Measurements from ENCODE around the gene SFTA2. TPM values are rescaled to one million over a fixed set of nuclear protein-coding genes. Genes with fewer than 3 reads are reported as not detected.
"Not testable (repeated sequence)": the region's sequence is repeated elsewhere in the genome, so short reads cannot be mapped to it uniquely, and the experiment has no call there.

Gene SFTA2
- total RNA-seq, 1 experiment from 2014 or later: not detected

GRCh38 chr6:30913721-30914075 is 18.3 kb downstream of the SFTA2 start:
- DNase-seq (ENCODE audit: low read depth): no peak

GRCh38 chr6:30912746-30913520 is 19.0 kb downstream of the SFTA2 start:
- no peak for DNase-seq (ENCODE audit: low read depth)

- DNase-seq (ENCODE audit: low read depth): not testable (repeated sequence)
These were observed 21.5 kb downstream of the SFTA2 start for GRCh38 chr6:30910473-30910872.

- DNase-seq (ENCODE audit: low read depth): no peak
These were observed 23.3 kb downstream of the SFTA2 start for GRCh38 chr6:30908700-30909099.

DNA sequence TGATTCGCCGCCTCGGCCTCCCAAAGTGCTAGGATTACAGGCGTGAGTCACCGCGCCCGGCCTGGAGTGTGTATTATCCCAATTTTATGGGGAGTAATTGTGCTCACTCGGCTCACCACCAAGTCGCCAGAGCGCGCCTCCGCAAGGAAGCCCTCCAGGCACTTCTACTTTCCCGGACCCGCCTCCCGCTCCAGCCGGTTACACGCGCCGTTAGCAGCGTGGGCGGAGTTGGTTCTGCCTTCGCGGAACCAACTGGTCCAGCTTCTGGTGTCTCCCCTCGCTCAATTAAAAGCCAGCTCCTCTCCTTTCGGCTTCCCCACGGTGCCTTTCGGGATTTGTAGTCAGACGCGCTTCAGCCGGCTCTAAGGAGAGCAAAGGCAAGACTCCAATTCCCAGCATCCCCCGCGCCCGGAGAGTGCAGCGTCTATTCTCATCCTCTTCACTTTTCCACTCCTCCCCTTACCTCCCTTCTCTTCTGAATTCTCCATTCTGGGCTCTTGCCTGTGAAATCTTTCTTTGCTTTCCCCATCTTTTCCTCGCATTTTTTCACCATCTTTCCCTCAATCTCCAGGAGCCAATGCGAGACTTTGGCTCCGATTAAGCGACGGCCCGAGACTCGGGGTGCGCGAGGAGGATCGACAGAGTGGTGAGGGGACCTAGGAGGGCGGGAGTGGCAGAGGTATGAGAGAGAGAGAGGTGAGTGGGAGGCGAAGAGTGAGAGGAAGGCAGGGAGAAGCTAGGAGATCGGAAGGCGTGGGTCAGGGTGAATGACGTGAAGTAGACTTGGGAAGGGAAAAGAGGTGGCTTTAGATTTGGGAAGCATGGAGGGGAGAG is 24.0 kb downstream of the SFTA2 start, which contains the start of gene GTF2H4:
TSS of gene GTF2H4 (plus strand) at position 450 of the 834 bp plus-strand sequence.
- DNase-seq (ENCODE audit: low read depth): peak; percentile 100

DNA sequence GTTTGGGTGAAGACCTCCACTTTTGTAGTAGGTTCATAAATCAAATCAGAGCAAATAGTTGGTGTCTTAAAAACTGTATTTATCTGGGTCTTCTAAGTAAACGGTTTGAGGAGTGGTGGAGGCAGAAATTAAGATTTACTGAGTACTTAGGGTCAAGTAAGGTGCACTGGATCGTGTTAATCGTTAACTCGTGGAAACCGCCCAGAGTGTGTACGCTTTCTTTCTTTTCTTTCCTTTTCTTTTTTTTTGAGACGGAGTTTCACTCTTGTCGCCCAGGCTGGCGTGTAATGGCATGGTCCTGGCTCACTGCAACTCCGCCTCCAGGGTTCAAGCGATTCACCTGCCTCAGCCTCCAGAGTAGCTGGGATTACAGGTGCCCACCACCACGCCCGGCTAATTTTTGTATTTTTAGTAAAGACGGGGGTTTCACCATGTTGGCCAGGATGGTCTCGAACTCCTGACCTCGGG is 24.6 kb downstream of the SFTA2 start:
- not testable (repeated sequence) for DNase-seq (ENCODE audit: low read depth)

DNA sequence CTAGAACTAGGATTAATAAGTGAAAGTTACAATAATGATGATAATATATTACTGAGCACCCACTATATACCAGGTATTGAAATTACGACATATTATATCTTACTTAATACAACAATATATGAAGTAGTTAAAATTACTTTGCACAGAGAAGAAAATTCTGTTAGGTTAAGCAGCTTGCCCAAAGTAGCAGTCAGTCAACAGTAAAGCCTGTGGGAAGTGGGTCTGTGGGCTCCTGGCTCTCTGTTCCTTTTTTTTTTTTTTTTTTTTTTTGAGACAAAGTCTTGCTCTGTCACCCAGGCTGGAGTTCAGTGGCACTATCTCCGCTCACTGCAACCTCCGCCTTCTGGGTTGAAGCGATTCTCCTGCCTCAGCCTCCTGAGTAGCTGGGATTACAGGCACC is 28.7 kb downstream of the SFTA2 start:
- no peak for DNase-seq (ENCODE audit: low read depth)

GRCh38 chr6:30902709-30903108 is 29.3 kb downstream of the SFTA2 start:
- DNase-seq (ENCODE audit: low read depth): no peak

GRCh38 chr6:30902196-30902595 is 29.8 kb downstream of the SFTA2 start:
- not testable (repeated sequence) for DNase-seq (ENCODE audit: low read depth)

DNA sequence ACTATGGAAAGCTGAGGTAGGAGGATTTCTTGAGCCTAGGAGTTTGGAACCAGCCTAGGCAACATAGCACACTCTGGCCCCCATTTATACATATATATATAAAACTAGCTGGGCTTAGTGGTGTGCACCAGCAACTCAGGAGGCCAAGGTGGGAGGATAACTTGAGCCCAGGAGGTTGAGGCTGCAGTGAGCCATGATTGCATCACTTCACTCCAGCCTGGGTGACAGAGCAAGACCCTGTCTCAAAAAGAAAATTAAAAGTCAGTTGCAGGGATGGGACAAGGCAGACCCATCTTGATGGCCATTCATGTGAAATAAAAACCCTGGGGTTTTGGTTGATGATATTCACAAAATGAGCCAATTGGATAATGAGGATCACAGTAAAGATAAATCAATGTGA is 30.5 kb downstream of the SFTA2 start:
- no peak for DNase-seq (ENCODE audit: low read depth)

DNA sequence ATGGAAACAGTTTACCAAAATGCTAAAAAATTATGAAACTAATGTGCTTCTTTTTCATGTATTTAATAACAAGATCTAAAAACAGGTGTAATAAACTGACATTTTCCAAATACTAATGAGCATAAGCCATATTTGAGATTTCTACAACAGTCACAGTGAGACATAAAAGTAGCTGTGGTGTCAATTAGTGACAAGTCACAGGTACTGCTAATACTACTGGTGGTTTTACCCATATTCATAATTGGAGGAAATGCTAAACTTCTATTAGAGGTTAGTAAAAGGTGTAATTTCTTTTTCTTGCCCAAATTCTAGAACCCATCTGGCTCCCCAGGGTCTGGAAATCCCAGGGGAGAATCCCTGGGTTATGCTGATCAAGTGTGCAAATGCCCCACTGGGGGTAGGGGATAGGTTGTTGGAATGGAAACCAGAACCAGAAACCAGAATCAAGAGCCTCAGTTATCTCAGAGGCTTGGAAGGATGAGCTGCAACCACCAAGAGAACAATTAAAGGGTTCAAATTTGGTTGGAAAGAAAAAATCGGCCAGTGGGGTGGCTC is 31.0 kb downstream of the SFTA2 start:
- no peak for DNase-seq (ENCODE audit: low read depth)

- no peak for DNase-seq (ENCODE audit: low read depth)
These were observed 33.1 kb downstream of the SFTA2 start for GRCh38 chr6:30898750-30899360.

DNA sequence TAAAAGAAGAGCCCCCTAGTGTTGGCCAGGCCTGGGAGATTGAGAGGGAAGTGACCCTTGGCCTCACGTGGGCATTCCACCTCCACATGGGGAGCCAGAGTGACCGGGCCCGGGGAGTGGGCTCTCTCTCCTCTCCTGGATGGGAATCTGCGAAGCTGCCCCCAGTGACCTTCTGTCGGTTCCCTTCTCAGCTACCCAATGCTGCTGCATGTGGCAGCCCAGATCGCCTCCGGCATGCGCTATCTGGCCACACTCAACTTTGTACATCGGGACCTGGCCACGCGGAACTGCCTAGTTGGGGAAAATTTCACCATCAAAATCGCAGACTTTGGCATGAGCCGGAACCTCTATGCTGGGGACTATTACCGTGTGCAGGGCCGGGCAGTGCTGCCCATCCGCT is 34.1 kb downstream of the SFTA2 start:
- DNase-seq (ENCODE audit: low read depth): no peak

GRCh38 chr6:30896541-30896940 is 35.4 kb downstream of the SFTA2 start:
- DNase-seq (ENCODE audit: low read depth): no peak

GRCh38 chr6:30895343-30895742 is 36.6 kb downstream of the SFTA2 start:
- DNase-seq (ENCODE audit: low read depth): no peak

- no peak for DNase-seq (ENCODE audit: low read depth)
These were observed 37.0 kb downstream of the SFTA2 start for GRCh38 chr6:30894935-30895334.

DNA sequence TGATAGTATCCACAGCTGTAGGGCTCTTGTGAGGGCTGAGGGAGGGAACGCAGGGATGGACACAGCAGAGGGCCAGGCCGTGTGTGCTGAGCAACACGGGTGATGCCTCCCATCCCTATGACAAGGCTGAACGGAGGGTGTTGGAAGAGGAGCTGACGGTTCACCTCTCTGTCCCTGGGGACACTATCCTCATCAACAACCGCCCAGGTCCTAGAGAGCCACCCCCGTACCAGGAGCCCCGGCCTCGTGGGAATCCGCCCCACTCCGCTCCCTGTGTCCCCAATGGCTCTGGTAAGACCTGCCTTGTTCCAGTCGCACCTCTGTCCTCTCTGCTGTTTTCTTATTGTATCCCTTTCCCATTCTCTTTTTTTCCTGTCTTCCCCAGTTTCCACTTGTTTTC is 37.6 kb downstream of the SFTA2 start:
- DNase-seq (ENCODE audit: low read depth): no peak

DNA sequence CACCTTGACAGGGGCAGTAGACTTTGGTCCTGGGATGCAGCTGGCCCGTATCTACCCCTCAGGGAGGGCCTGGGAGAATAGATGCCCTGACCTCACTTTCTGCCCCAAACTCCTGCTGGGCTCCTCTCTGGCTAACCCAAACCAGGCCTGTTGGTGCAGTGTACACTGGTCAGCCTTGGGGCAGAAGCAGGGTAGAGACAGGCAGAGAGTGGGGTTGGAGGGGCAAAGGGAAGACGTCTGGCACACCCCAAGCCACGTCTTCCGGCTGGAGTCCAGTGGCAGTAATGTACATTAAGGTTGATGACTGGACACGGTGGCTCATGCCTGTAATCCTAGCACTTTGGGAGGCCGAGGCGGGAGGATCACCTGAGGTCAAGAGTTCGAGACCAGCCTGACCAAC is 38.3 kb downstream of the SFTA2 start:
- DNase-seq (ENCODE audit: low read depth): no peak

GRCh38 chr6:30893001-30893591 is 38.9 kb downstream of the SFTA2 start:
- no peak for DNase-seq (ENCODE audit: low read depth)

DNA sequence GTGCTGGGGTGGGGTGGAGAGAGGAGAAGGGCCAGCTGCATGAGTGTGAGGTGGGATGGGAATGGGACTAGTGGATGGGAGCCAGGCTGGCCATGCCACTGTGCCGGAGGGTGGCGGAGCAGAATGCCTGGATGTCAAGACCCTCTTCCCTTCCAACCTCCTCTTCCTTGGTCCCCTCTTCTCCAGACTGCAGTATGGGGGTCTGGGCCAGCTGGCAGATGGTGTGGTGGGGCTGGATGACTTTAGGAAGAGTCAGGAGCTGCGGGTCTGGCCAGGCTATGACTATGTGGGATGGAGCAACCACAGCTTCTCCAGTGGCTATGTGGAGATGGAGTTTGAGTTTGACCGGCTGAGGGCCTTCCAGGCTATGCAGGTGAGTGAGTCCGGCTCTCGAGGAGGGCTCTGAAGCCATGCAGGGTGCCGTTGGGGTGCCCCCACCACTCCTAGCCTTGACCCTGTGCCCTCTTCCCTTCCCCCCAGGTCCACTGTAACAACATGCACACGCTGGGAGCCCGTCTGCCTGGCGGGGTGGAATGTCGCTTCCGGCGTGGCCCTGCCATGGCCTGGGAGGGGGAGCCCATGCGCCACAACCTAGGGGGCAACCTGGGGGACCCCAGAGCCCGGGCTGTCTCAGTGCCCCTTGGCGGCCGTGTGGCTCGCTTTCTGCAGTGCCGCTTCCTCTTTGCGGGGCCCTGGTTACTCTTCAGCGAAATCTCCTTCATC is 40.0 kb downstream of the SFTA2 start:
- no peak for DNase-seq (ENCODE audit: low read depth)

- no peak for DNase-seq (ENCODE audit: low read depth)
These were observed 40.6 kb downstream of the SFTA2 start for GRCh38 chr6:30891450-30891723.
